ENCODE results near the gene CCS. TPM values are rescaled to one million over a fixed set of nuclear protein-coding genes. Genes with fewer than 3 reads are reported as not detected.
A peak's percentile ranks its signal among the peaks of the same experiment; 100 is the strongest.
"Not testable (repeated sequence)": the region's sequence is repeated elsewhere in the genome, so short reads cannot be mapped to it uniquely, and the experiment has no call there.

Gene CCS
- total RNA-seq, 2 donors from 2014 or later, result 29.0 to 31.0 TPM

GRCh38 chr11:66632952-66633351, 40.0 kb downstream of the CCS start:
- Mint-ChIP-seq H3K27me3 (no peaks in the 10 kb centered on the region), H3K27ac (no peak overlapping the region), H3K4me1 (ENCODE audit: low read depth in 2 of 2) (peaks cover 33 to 40% of the 10 kb centered on the region in 2 donors), H3K9me3 (no peaks in the 10 kb centered on the region), H3K36me3 (peaks cover 14% of the 10 kb centered on the region), H3K4me3 (no peak overlapping the region)
- ATAC-seq (no peak), DNase-seq (ENCODE audit: low spot score) (no peak)

GRCh38 chr11:66636411-66636810, 43.4 kb downstream of the CCS start:
- no peak for DNase-seq (ENCODE audit: low spot score)
- Mint-ChIP-seq H3K27ac (peak overlapping the region in 1 of 2 donors; percentile 97), H3K4me3 (peak overlapping the region; percentile 20), H3K27me3 (no peaks in the 10 kb centered on the region), H3K9me3 (no peaks in the 10 kb centered on the region), H3K36me3 (peaks cover 31% of the 10 kb centered on the region), H3K4me1 (ENCODE audit: low read depth in 2 of 2) (peaks cover 41 to 49% of the 10 kb centered on the region in 2 donors)
- ATAC-seq, result no peak

- H3K4me3 Mint-ChIP-seq, result peak overlapping the region; percentile 94
- H3K36me3 Mint-ChIP-seq, result peaks cover 43% of the 10 kb centered on the region
- peak overlapping the region; percentile 91 to 97 for H3K27ac Mint-ChIP-seq
- no peaks in the 10 kb centered on the region for H3K9me3 Mint-ChIP-seq
- no peak for ATAC-seq
- H3K4me1 Mint-ChIP-seq (ENCODE audit: low read depth in 2 of 2), result peaks cover 44 to 55% of the 10 kb centered on the region in 2 donors
- DNase-seq (ENCODE audit: low spot score), result no peak
- H3K27me3 Mint-ChIP-seq, result no peaks in the 10 kb centered on the region
Measured at GRCh38 chr11:66637557-66638176, 44.7 kb downstream of the CCS start.

GRCh38 chr11:66638177-66639065, 45.4 kb downstream of the CCS start, which contains the start of gene RBM4:
TSS of gene RBM4 (plus strand) at chr11:66638703. CDS start at chr11:66639712, 1,009 bp downstream.
- H3K27ac Mint-ChIP-seq, result peak within 1 kb of the TSS; percentile 91 to 97
- H3K4me3 Mint-ChIP-seq, result peak within 1 kb of the TSS; percentile 94
- H3K27me3 Mint-ChIP-seq, result no peaks in the 10 kb centered on the region
- H3K4me1 Mint-ChIP-seq (ENCODE audit: low read depth in 2 of 2), result peaks cover 52 to 63% of the 10 kb centered on the region in 2 donors
- DNase-seq (ENCODE audit: low spot score), result peak; percentile 98
- no peaks in the 10 kb centered on the region for H3K9me3 Mint-ChIP-seq
- peaks cover 51% of the 10 kb centered on the region for H3K36me3 Mint-ChIP-seq
- peak; percentile 97 to 98 for ATAC-seq

GRCh38 chr11:66639066-66639813, 46.3 kb downstream of the CCS start:
- Mint-ChIP-seq H3K4me1 (ENCODE audit: low read depth in 2 of 2) (peaks cover 58 to 64% of the 10 kb centered on the region in 2 donors), H3K36me3 (peaks cover 56% of the 10 kb centered on the region), H3K9me3 (no peaks in the 10 kb centered on the region), H3K4me3 (peak overlapping the region; percentile 94), H3K27me3 (no peaks in the 10 kb centered on the region), H3K27ac (peak overlapping the region; percentile 91 to 97)
- DNase-seq (ENCODE audit: low spot score), result no peak
- ATAC-seq, result no peak

GRCh38 chr11:66639814-66640340, 46.9 kb downstream of the CCS start:
- H3K9me3 Mint-ChIP-seq; DNase-seq (ENCODE audit: low spot score); H3K27me3 Mint-ChIP-seq; ATAC-seq: not testable (repeated sequence)
- Mint-ChIP-seq H3K4me1 (ENCODE audit: low read depth in 2 of 2) (peaks cover 59 to 64% of the 10 kb centered on the region in 2 donors), H3K36me3 (peaks cover 57% of the 10 kb centered on the region), H3K27ac (peak overlapping the region; percentile 91 to 97), H3K4me3 (peak overlapping the region; percentile 94)

- Mint-ChIP-seq H3K36me3 (peaks cover 74% of the 10 kb centered on the region), H3K27ac (peak overlapping the region; percentile 91 to 97), H3K4me1 (ENCODE audit: low read depth in 2 of 2) (peaks cover 72 to 83% of the 10 kb centered on the region in 2 donors), H3K4me3 (peak overlapping the region; percentile 94), H3K27me3 (no peaks in the 10 kb centered on the region), H3K9me3 (no peaks in the 10 kb centered on the region)
- no peak for DNase-seq (ENCODE audit: low spot score)
- no peak for ATAC-seq
Measured at GRCh38 chr11:66641834-66642233, 48.8 kb downstream of the CCS start.

- no peaks in the 10 kb centered on the region for H3K27me3 Mint-ChIP-seq
- H3K4me3 Mint-ChIP-seq, result peak overlapping the region; percentile 30
- H3K36me3 Mint-ChIP-seq, result peaks cover 83% of the 10 kb centered on the region
- ATAC-seq (no peak), DNase-seq (ENCODE audit: low spot score) (no peak)
- no peak overlapping the region for H3K27ac Mint-ChIP-seq
- peaks cover 69 to 81% of the 10 kb centered on the region in 2 donors for H3K4me1 Mint-ChIP-seq (ENCODE audit: low read depth in 2 of 2)
- no peaks in the 10 kb centered on the region for H3K9me3 Mint-ChIP-seq
Measured at GRCh38 chr11:66643745-66644437, 50.9 kb downstream of the CCS start.

GRCh38 chr11:66646828-66647227, 53.8 kb downstream of the CCS start:
- Mint-ChIP-seq H3K36me3 (peaks cover 54% of the 10 kb centered on the region), H3K27ac (peak overlapping the region; percentile 56 to 58), H3K9me3 (no peaks in the 10 kb centered on the region), H3K27me3 (no peaks in the 10 kb centered on the region), H3K4me1 (ENCODE audit: low read depth in 2 of 2) (peaks cover 53 to 54% of the 10 kb centered on the region in 2 donors), H3K4me3 (no peak overlapping the region)
- DNase-seq (ENCODE audit: low spot score), result no peak
- no peak for ATAC-seq

- no peaks in the 10 kb centered on the region for H3K27me3 Mint-ChIP-seq
- peaks cover 26% of the 10 kb centered on the region for H3K36me3 Mint-ChIP-seq
- DNase-seq (ENCODE audit: low spot score) (no peak), ATAC-seq (no peak)
- H3K27ac Mint-ChIP-seq, result no peak overlapping the region
- no peak overlapping the region for H3K4me3 Mint-ChIP-seq
- H3K9me3 Mint-ChIP-seq, result no peaks in the 10 kb centered on the region
- peaks cover 29% of the 10 kb centered on the region in 2 donors for H3K4me1 Mint-ChIP-seq (ENCODE audit: low read depth in 2 of 2)
Measured at GRCh38 chr11:66649903-66650302, 56.9 kb downstream of the CCS start.

GRCh38 chr11:66651016-66651415, 58.0 kb downstream of the CCS start:
- Mint-ChIP-seq H3K4me3 (no peak overlapping the region), H3K27me3 (no peaks in the 10 kb centered on the region), H3K27ac (no peak overlapping the region), H3K9me3 (no peaks in the 10 kb centered on the region), H3K36me3 (peaks cover 18% of the 10 kb centered on the region), H3K4me1 (ENCODE audit: low read depth in 2 of 2) (peaks cover 22 to 24% of the 10 kb centered on the region in 2 donors)
- DNase-seq (ENCODE audit: low spot score) (no peak), ATAC-seq (peak in 1 of 2 donors; percentile 20)

- Mint-ChIP-seq H3K4me3 (no peak overlapping the region), H3K27me3 (no peaks in the 10 kb centered on the region), H3K4me1 (ENCODE audit: low read depth in 2 of 2) (peaks cover 6 to 10% of the 10 kb centered on the region in 2 donors), H3K27ac (peak overlapping the region in 1 of 2 donors; percentile 85), H3K9me3 (no peaks in the 10 kb centered on the region), H3K36me3 (peaks cover 1% of the 10 kb centered on the region)
- no peak for DNase-seq (ENCODE audit: low spot score)
- no peak for ATAC-seq
Measured at GRCh38 chr11:66652651-66653050, 59.7 kb downstream of the CCS start.

GRCh38 chr11:66653123-66653522, 60.1 kb downstream of the CCS start:
- H3K27ac Mint-ChIP-seq, result peak overlapping the region in 1 of 2 donors; percentile 85

More at GRCh38 chr11:66653123-66653522, 60.1 kb downstream of the CCS start:
- no peaks in the 10 kb centered on the region for H3K36me3 Mint-ChIP-seq
- H3K4me1 Mint-ChIP-seq (ENCODE audit: low read depth in 2 of 2), result peaks cover 4 to 9% of the 10 kb centered on the region in 2 donors
- H3K4me3 Mint-ChIP-seq, result no peak overlapping the region
- no peaks in the 10 kb centered on the region for H3K27me3 Mint-ChIP-seq
- DNase-seq (ENCODE audit: low spot score) (no peak), ATAC-seq (peak in 1 of 2 donors; percentile 31)
- no peaks in the 10 kb centered on the region for H3K9me3 Mint-ChIP-seq

All from natural killer cell treated with Interleukin-12 subunit alpha and Interleukin-12 subunit beta and Interleukin-15 and Interleukin-18, amount 100 ng/mL, for 72 hours (primary cell).